DOHH2 (cell line): ENCODE results near the gene CENPM.

Source experiments
- H3F3A ChIP-seq: fragments of 200-600 bp; sonication (generic), shearing (Covaris generic); 2 replicates; pipeline ENCODE4 v1.6.0; 2016; ENCODE audit warnings: antibody characterized with exemption, mild to moderate bottlenecking; ENCODE audit not compliant: control insufficient read depth, insufficient read depth
- H3K27ac ChIP-seq: fragments of 200-600 bp; sonication (generic); 2 replicates; pipeline ENCODE4 v1.5.1; 2014; ENCODE audit warnings: low read depth, mild to moderate bottlenecking, low read length, moderate library complexity
- H3K27me3 ChIP-seq: fragments of 200-600 bp; sonication (generic); 2 replicates; pipeline ENCODE4 v1.6.1; 2014; ENCODE audit warnings: mild to moderate bottlenecking, low read length, mixed read lengths; ENCODE audit not compliant: control insufficient read depth
- H3K36me3 ChIP-seq: fragments of 200-600 bp; sonication (generic); 2 replicates; pipeline ENCODE4 v1.6.1; 2014; ENCODE audit warnings: mild to moderate bottlenecking, low read length, moderate library complexity, mixed read lengths; ENCODE audit not compliant: control insufficient read depth
- H3K4me1 ChIP-seq: fragments of 200-600 bp; sonication (generic); 2 replicates; pipeline ENCODE4 v1.6.1; 2014; ENCODE audit warnings: mild to moderate bottlenecking, low read length, mixed read lengths; ENCODE audit not compliant: control insufficient read depth
- H3K4me2 ChIP-seq: fragments of 200-600 bp; sonication (generic); 2 replicates; pipeline ENCODE4 v1.6.0; 2014; ENCODE audit warnings: mild to moderate bottlenecking, low read length, moderate library complexity
- H3K4me3 ChIP-seq: fragments of 200-600 bp; sonication (generic); 2 replicates; pipeline ENCODE4 v1.5.1; 2014; ENCODE audit warnings: mild to moderate bottlenecking, low read length, mixed read lengths
- H3K79me2 ChIP-seq: fragments of 200-600 bp; sonication (generic); 2 replicates; pipeline ENCODE4 v1.6.1; 2014; ENCODE audit warnings: mild to moderate bottlenecking, low read length, mixed read lengths; ENCODE audit not compliant: control insufficient read depth
- H3K9me2 ChIP-seq: fragments of 200-600 bp; sonication (generic); replicated peaks from 2 replicates; pipeline ENCODE4 v1.6.1; 2014; ENCODE audit warnings: mild to moderate bottlenecking, low read length, mixed read lengths; ENCODE audit not compliant: control insufficient read depth
- H3K9me3 ChIP-seq: fragments of 200-600 bp; sonication (generic); 2 replicates; pipeline ENCODE4 v1.6.1; 2014; ENCODE audit warnings: antibody characterized with exemption, low read length, mixed read lengths; ENCODE audit not compliant: control insufficient read depth, insufficient read depth
- H4K20me1 ChIP-seq: fragments of 200-600 bp; sonication (generic); 2 replicates; pipeline ENCODE4 v1.6.0; 2014; ENCODE audit warnings: low read depth, mild to moderate bottlenecking, antibody characterized with exemption, low read length, moderate library complexity; ENCODE audit not compliant: control insufficient read depth, insufficient read depth
- CTCF ChIP-seq: fragments of 200-600 bp; sonication (generic); IDR thresholded peaks from one replicate; pipeline ENCODE4 v1.5.1; 2014; ENCODE audit warnings: antibody characterized with exemption, mild to moderate bottlenecking, low read depth, low read length; ENCODE audit not compliant: poor library complexity, severe bottlenecking
- EZH2phosphoT487 ChIP-seq: fragments of 200-600 bp; sonication (generic); IDR thresholded peaks from 2 replicates; pipeline ENCODE4 v1.6.1; 2017; ENCODE audit warnings: borderline replicate concordance, mild to moderate bottlenecking, antibody characterized with exemption, low read length, moderate library complexity, mixed read lengths

Gene CENPM

GRCh38 chr22:41919357-41920224 lies 27.4 kb downstream of the CENPM start:
- no peaks in the 10 kb centered on the region for H3K9me3 ChIP-seq

GRCh38 chr22:41917903-41918791 lies 28.8 kb downstream of the CENPM start:
- no peaks in the 10 kb centered on the region for H3K9me2 ChIP-seq
- peaks cover 5% of the 10 kb centered on the region for H3K79me2 ChIP-seq
- H3K27ac ChIP-seq: no peak overlapping the region
- peaks cover 5% of the 10 kb centered on the region; the same call in 1 of the 2 replicates for H4K20me1 ChIP-seq
- H3K9me3 ChIP-seq: no peaks in the 10 kb centered on the region
- H3K4me3 ChIP-seq: 0 out of 2 replicates have a peak overlapping the region, but pooled peaks have one; percentile 2
- TF ChIP-seq EZH2phosphoT487 (no peak), CTCF (no peak)
- peak overlapping the region; percentile 92 for H3K4me2 ChIP-seq
- peaks cover 21% of the 10 kb centered on the region for H3K36me3 ChIP-seq
- H3F3A ChIP-seq: peaks cover 24% of the 10 kb centered on the region
- H3K4me1 ChIP-seq: peaks cover 88% of the 10 kb centered on the region
- H3K27me3 ChIP-seq: peaks cover 45% of the 10 kb centered on the region

More at GRCh38 chr22:41919357-41920224, 27.4 kb downstream of the CENPM start:
- H3K4me1 ChIP-seq: peaks cover 98% of the 10 kb centered on the region
- H3K27ac ChIP-seq: peak overlapping the region; percentile 86
- peak overlapping the region; percentile 92 for H3K4me2 ChIP-seq
- H3K4me3 ChIP-seq: peak overlapping the region; percentile 72
- TF ChIP-seq CTCF (no peak), EZH2phosphoT487 (no peak)
- H3K27me3 ChIP-seq: peaks cover 35% of the 10 kb centered on the region
- peaks cover 18% of the 10 kb centered on the region for H3K79me2 ChIP-seq
- H3F3A ChIP-seq: peaks cover 28% of the 10 kb centered on the region
- no peaks in the 10 kb centered on the region for H3K9me2 ChIP-seq
- peaks cover 32% of the 10 kb centered on the region for H3K36me3 ChIP-seq
- H4K20me1 ChIP-seq: peaks cover 7% of the 10 kb centered on the region; the same call in 1 of the 2 replicates

- H3K27ac ChIP-seq: no peak overlapping the region
- no peaks in the 10 kb centered on the region for H3K9me2 ChIP-seq
- H3K4me1 ChIP-seq: peaks cover 81% of the 10 kb centered on the region
- no peaks in the 10 kb centered on the region for H3K9me3 ChIP-seq
- no peak overlapping the region for H3K4me3 ChIP-seq
- peak overlapping the region; percentile 92 for H3K4me2 ChIP-seq
- peaks cover 21% of the 10 kb centered on the region for H3F3A ChIP-seq
- H3K27me3 ChIP-seq: peaks cover 52% of the 10 kb centered on the region
- peaks cover 14% of the 10 kb centered on the region for H3K36me3 ChIP-seq
- peaks cover 3% of the 10 kb centered on the region; the same call in 1 of the 2 replicates for H4K20me1 ChIP-seq
- no peak for TF ChIP-seq CTCF
- no peak for TF ChIP-seq EZH2phosphoT487
- H3K79me2 ChIP-seq: no peaks in the 10 kb centered on the region
These were observed 29.5 kb downstream of the CENPM start for GRCh38 chr22:41917375-41917902.
